ENCODE data around the gene SLC12A4. TPM values are rescaled to one million over a fixed set of nuclear protein-coding genes. Genes with fewer than 3 reads are reported as not detected.

The SLC12A4 gene
- total RNA-seq, 4 donors from 2014 or later: 31.2 to 165 (median 72.2) TPM

DNA sequence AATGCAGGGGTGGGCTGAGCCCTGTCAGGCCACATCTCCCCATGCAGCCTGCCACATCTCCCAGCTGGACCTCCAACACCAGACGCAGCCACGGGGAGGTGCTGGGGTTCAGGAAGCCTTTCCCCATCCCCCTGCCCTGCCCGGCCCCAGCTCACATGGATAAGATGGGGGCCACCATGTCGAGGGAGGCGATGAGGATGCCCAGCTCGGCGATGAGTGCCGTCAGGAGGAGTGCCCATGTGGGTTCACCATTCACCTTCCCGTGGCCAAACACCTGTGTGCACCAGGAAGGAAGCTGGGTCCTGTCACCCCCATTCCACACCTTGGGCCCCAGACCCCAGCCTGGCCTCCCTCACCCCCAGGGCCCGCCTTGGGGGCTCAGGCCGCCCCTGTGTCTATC is 18.8 kb downstream of the SLC12A4 start:
- no peaks in the 10 kb centered on the region for H3K9me3 ChIP-seq
- no peaks in the 10 kb centered on the region for H3K27me3 ChIP-seq
- H3K4me1 ChIP-seq: peaks cover 25% of the 10 kb centered on the region
- peaks cover 93% of the 10 kb centered on the region for H3K36me3 ChIP-seq
- H3K4me3 ChIP-seq: no peak overlapping the region
- no peak for DNase-seq (ENCODE audit: low spot score in 2 of 2)
- TF ChIP-seq, protein P1, sequence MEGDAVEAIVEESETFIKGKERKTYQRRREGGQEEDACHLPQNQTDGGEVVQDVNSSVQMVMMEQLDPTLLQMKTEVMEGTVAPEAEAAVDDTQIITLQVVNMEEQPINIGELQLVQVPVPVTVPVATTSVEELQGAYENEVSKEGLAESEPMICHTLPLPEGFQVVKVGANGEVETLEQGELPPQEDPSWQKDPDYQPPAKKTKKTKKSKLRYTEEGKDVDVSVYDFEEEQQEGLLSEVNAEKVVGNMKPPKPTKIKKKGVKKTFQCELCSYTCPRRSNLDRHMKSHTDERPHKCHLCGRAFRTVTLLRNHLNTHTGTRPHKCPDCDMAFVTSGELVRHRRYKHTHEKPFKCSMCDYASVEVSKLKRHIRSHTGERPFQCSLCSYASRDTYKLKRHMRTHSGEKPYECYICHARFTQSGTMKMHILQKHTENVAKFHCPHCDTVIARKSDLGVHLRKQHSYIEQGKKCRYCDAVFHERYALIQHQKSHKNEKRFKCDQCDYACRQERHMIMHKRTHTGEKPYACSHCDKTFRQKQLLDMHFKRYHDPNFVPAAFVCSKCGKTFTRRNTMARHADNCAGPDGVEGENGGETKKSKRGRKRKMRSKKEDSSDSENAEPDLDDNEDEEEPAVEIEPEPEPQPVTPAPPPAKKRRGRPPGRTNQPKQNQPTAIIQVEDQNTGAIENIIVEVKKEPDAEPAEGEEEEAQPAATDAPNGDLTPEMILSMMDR (IDR thresholded peaks at IDR 0.05): no peak
- TF ChIP-seq POLR2A (IDR thresholded peaks at IDR 0.05) (no peak), EP300 (IDR thresholded peaks at IDR 0.05) (no peak), POLR2AphosphoS5 (IDR thresholded peaks at IDR 0.05) (no peak)
- 89% methylated on average over 11 of the region's 11 CpGs for WGBS
- no peak overlapping the region for H3K27ac ChIP-seq

DNA sequence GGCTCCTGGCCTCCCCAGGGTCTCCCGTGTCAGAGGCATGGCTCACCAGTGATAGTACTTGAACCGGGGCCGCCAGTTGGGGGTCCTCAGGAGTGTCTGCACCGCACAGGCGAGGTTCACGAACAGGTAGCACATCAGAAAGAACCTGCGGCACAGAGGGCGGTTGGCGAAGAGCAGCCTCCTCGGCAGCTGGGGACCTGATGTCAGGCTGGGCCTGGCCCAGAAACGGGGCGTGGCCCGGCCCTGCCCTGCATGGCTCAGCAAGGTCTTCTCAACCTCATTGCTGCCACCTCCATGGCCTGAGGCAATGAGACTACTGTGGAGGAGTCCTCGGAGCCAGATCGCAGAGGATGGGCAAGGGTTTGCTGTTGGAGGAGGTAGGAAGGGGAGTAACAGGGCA is 20.4 kb downstream of the SLC12A4 start:
- DNase-seq (ENCODE audit: low spot score in 2 of 2): no peak
- TF ChIP-seq EP300 (IDR thresholded peaks at IDR 0.05) (no peak), POLR2AphosphoS5 (IDR thresholded peaks at IDR 0.05) (no peak), POLR2A (IDR thresholded peaks at IDR 0.05) (no peak)
- TF ChIP-seq, protein P1 (IDR thresholded peaks at IDR 0.05): no peak
- Histone ChIP-seq H3K27me3 (no peaks in the 10 kb centered on the region), H3K4me1 (peaks cover 41% of the 10 kb centered on the region), H3K4me3 (no peak overlapping the region), H3K27ac (no peak overlapping the region), H3K36me3 (peaks cover 94% of the 10 kb centered on the region), H3K9me3 (no peaks in the 10 kb centered on the region)
- 40% methylated on average over 8 of the region's 15 CpGs for WGBS

DNA sequence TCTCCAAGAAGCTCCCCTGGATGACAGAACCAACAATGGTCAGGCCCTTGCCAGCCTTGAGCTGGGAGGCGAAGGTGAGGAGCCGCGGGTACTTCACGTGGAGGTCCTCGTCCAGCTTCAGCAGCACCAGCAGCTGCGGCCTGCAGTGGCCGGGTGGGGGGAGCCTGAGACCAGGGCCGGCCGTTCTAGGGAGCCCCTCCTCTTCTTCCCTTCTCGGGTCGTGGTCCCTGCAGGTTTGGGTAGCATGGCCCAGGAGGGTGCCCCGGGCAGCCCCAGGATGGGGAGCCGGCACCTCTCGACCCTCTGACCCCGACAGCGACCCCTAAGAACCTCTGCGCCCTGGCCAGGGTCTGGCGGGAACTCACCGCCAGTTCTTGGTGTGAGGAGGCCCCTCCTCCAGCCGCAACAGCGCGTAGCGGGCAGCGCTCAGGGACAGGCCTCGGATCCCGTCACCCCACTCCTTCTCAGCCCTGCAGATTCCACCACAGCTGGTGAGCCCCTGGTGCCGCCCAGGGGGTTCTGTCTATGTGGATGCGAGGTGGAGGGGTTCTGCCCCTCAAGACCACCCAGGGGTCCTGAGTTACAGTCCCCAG is 21.4 kb downstream of the SLC12A4 start:
- TF ChIP-seq, protein P1 (IDR thresholded peaks at IDR 0.05): no peak
- Histone ChIP-seq H3K36me3 (peaks cover 97% of the 10 kb centered on the region), H3K4me3 (no peak overlapping the region), H3K4me1 (peaks cover 50% of the 10 kb centered on the region), H3K27me3 (no peaks in the 10 kb centered on the region), H3K27ac (no peak overlapping the region), H3K9me3 (no peaks in the 10 kb centered on the region)
- DNase-seq (ENCODE audit: low spot score in 2 of 2): no peak
- WGBS: 98% methylated on average over 10 of the region's 28 CpGs

DNA sequence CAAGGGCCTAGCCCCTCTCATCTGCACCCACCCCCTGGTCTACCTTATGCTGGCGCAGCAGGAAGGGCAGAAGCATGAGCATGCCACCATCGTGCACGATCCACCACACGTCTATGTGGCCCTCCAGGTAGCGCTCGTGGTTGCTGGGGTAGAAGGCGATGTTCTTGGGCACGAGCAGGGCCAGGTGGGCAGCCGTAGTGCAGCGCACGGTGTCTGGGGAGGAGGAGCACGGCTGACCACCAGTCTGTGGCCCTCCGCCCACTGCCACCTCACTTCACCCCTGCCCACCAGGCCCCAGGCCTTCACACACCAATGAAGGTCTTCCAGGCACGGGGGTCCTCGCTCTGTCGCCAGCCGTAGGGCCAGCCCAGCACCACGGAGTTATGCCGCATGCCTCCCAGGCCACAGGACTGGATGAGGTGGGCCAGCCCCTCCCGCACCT is 22.3 kb downstream of the SLC12A4 start:
- 95% methylated on average over 14 of the region's 20 CpGs for WGBS
- H3K36me3 ChIP-seq: peaks cover 95% of the 10 kb centered on the region
- H3K27me3 ChIP-seq: no peaks in the 10 kb centered on the region
- no peak for DNase-seq (ENCODE audit: low spot score in 2 of 2)
- TF ChIP-seq POLR2A (IDR thresholded peaks at IDR 0.05) (no peak), EP300 (IDR thresholded peaks at IDR 0.05) (no peak)
- TF ChIP-seq, protein P1 (IDR thresholded peaks at IDR 0.05): no peak
- H3K4me3 ChIP-seq: no peak overlapping the region
- H3K4me1 ChIP-seq: peaks cover 42% of the 10 kb centered on the region
- no peaks in the 10 kb centered on the region for H3K9me3 ChIP-seq
- H3K27ac ChIP-seq: no peak overlapping the region

DNA sequence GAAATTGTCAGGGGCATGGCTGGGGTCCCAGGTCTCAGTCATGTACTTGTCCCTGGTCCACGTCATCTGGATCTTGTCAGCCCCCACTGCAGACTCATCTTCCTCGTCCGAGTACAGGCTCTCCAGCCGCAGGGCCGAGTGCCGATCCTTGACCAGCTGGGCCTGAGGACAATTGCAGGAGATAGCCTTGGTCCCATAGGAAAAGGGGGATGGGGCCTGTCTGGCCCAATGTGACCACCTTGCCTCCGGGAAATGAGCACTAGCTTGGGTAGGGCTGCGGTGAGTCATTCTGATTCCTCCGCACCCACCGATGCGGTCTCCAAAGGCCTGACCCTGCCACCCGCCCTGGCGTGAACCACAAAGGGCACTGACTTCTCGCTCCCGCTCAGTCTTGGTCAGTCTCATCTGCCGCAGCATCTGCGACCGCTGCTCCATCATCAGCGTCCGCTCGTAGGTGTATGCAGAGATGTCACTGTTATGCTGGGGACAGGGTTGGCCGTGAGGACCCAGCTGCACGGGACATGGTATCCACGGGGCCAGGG is 23.0 kb downstream of the SLC12A4 start:
- TF ChIP-seq EP300 (IDR thresholded peaks at IDR 0.05): no peak
- TF ChIP-seq POLR2AphosphoS5 (IDR thresholded peaks at IDR 0.05): no peak
- TF ChIP-seq, protein P1 (IDR thresholded peaks at IDR 0.05): no peak
- TF ChIP-seq POLR2A (IDR thresholded peaks at IDR 0.05): no peak
- no peaks in the 10 kb centered on the region for H3K9me3 ChIP-seq
- no peaks in the 10 kb centered on the region for H3K27me3 ChIP-seq
- DNase-seq (ENCODE audit: low spot score in 2 of 2): no peak
- peak overlapping the region; percentile 58 for H3K27ac ChIP-seq
- H3K4me3 ChIP-seq: no peak overlapping the region
- H3K36me3 ChIP-seq: peaks cover 89% of the 10 kb centered on the region
- peaks cover 40% of the 10 kb centered on the region for H3K4me1 ChIP-seq
- 87% methylated on average over 16 of the region's 24 CpGs for WGBS

Data from suprapubic skin (tissue), 4 donors.